Dedifferentiated amniotic fluid mesenchymal stem cell (primary cell): ENCODE results near the gene GLI3.

Experiments used
- DNase-seq: peaks from one replicate; pipeline ENCODE4 v3.0.0-alpha.2; 2016; ENCODE audit errors: extremely low spot score

GLI3 gene

GRCh38 chr7:41928781-41929180 lies 308.2 kb downstream of the GLI3 start:
- no peak for DNase-seq

DNA sequence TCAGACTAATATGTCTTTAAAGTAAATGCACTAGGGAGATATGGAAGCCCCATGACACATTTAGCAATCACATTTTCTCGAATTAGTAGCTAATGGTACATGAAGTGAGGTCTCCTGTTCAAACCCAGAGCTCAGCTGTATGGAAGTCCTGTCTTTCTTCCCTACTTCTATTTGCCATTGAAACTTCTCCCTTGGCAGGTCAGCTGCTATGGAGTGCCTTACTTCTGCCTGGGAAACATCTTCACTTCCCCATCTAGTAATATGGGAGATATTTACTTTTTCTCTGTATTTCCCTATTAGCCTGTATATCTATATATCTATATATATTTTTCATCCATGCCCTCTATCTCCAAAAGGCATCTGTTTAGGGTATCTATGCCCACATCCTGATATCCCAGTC lies 308.8 kb downstream of the GLI3 start:
- DNase-seq, result no peak

GRCh38 chr7:41927380-41927779 lies 309.6 kb downstream of the GLI3 start:
- DNase-seq, result no peak

DNA sequence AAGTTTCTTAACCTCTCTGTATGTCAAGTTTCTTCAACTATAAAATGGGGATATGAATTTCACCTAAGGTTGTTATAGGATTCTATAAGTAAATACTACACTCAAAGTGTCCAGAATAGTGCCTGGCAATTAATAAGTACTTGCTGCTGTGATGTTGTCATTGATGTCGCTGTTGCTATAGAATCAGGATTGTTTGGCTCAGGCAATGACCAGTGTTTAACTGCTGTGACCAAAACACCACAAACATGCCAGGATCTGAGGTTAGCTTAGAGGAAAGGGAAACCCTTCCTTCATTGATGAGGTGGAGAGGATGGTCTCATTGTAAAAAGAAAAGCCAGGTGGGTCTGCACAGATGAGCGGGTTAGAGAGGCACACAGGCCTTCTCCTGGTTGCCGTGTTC lies 311.1 kb downstream of the GLI3 start:
- DNase-seq, result no peak

- no peak for DNase-seq
These were observed 312.2 kb downstream of the GLI3 start for GRCh38 chr7:41924796-41925195.

GRCh38 chr7:41922373-41922772 lies 314.6 kb downstream of the GLI3 start:
- no peak for DNase-seq

DNA sequence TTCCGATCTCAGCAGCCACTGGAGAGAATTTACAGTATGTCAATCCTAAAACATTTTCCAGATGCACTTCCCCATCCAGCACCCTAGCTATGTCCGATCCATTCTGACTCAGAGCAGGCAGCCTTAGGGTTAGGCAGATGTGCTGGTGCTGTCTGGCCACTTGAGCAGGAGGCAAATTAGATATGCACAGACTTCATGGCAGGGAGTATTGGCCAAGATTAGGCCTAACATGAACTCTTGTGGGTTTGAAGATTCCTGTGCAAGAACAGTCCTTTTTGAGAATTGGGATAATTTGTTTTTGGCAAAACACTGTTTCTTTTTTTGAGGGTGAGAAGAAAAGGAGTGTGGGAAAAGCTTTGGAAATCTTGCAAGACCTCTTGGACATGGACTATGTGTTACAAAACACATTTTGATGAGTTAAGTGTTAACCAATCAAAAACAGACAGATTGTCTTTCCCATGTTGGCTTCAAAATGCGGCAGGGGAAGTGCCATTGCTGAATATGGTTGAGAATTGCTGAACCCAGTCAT lies 315.5 kb downstream of the GLI3 start:
- DNase-seq, result peak; percentile 19

DNA sequence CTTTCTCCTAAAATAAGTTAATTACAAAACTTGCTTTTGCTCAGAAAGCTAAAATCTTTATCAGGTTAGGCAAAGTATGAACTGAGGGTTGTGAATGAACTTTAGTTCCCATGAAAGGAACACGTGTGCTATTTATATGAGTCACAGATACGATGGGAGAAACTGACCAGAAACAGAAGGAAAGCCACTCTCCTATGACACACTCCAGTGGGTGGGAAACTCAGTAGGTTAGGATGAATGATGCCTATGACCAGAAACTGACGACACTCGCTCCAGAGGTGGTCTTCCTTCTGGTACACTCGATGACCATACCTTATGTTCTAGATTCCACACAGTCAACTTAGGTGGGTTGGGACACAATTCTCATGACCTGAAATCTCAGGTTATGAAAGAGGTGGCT lies 318.4 kb downstream of the GLI3 start:
- DNase-seq, result no peak

DNA sequence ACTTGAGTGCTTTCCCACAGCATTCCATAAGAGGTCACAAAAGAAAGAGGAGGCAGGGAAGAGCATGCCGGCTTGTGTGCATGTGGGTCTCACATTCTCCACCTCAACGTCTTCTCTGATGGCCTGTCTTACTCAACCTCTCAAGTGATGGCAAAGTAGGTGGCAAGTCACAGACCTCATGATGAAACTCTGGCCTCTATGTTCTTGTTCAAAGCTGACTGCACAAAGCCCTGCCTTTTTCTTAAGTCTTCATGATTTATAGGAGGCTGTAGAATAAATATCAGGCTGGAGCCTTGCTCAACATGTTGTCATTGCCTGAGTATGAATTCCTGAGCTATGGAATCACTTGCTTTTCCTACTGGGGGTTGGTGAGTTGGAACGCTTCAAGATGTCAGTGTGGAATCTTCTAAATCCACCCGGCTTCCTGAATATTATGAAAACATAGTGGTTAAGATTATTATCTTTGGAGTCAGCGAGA lies 320.5 kb downstream of the GLI3 start:
- DNase-seq, result peak; percentile 95

DNA sequence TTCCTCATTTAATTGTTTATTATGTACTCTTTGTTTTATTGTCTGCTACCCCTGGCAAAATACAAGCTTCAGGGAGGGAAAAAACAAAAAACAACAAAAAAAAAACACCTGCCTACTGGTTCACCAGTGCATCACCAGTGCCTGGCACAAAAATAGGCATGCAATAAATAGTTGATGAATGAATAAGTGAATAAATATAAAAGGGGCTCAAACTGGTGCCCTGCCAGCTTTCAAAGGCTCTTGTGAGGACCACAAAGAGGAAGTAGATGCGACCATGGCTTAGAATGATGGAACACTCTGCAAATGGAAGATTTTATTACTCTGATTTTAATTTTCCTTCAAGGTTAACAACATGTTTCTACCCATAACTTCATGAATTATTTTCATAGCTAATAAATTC lies 321.1 kb downstream of the GLI3 start:
- DNase-seq, result no peak

DNA sequence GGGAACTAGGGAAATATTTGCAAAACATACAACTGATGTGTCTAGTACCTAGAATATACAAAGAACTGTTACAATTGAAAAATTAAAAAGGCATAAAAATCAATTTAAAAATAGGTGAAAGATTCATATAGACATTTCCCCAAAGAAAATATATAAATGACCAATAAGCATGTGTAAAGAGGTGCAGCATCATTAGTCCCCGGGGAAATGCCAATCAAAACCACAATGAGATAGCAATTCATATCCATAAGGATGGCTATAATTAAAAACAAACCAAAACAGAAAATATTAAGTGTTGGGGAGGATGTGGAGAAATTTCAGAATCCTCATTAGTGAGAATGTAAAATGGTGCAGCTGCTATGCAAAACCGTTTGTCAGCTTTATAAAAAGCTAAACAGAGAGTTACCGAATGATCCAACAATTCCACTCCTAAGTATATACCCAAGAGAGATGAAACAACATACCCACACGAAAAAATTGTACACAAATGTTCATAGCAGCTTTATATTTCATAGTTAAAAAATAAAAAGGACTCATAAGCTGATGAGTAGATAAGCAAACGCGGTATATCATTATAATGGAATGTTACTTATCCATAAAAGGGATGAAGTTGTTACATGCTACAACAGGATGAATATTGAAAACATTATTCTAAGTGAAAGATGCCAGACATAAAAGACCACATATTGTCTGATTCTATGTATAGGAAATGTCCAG lies 324.0 kb downstream of the GLI3 start:
- no peak for DNase-seq

DNA sequence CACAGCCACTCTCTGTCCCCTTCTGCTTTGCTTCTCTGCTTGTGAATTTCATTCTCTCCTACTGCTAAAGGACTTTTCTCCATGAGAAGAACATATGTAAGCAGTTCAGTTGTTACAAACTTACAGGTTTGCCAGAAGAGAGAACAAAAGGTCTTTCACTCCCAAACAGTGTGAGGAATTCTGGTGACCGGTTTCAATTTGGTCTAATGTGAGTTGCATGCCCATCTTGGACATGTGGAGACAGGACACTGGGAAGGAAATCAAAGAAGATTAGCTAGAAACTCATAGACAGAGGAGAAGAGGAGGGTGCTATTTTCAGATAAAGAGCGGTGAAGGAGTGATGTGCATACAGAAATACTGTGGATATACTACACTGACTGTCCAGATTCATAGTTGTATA lies 324.6 kb downstream of the GLI3 start:
- no peak for DNase-seq

GRCh38 chr7:41911792-41912191 lies 325.2 kb downstream of the GLI3 start:
- DNase-seq, result no peak
